ENCODE results near the gene U2AF1L4.
"Not testable (repeated sequence)": the region's sequence is repeated elsewhere in the genome, so short reads cannot be mapped to it uniquely, and the experiment has no call there.

U2AF1L4 gene

DNA sequence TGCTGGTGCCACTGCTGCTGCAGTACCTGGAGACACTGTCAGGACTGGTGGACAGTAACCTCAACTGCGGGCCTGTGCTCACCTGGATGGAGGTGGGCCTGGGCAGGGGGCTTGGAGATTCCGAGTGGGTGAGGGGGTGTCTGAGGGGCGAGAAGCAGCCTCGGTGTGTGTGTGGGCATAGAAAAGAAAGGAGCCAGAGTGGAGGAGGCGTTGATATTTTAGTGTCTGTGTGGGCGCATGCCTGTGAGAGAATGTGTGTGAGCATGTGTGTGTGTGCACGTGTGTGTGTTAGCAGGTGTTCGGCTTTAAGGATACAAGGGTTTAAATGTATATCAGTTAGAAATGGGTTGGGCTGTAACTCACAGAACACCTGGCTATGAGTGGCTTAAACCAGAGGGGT is 33.8 kb upstream of the U2AF1L4 start:
- H2AFZ ChIP-seq (ENCODE audit: low read length, unreplicated experiment): no peak overlapping the region
- H3K27me3 ChIP-seq (ENCODE audit: insufficient read depth, low read length): no peaks in the 10 kb centered on the region
- H3K27ac ChIP-seq (ENCODE audit: low read depth, low read length): no peak overlapping the region
- H3K36me3 ChIP-seq (ENCODE audit: insufficient read depth, low read length): no peaks in the 10 kb centered on the region
- H3K4me3 ChIP-seq (ENCODE audit: low read depth, low read length): no peak overlapping the region
- H3K79me2 ChIP-seq (ENCODE audit: control insufficient read depth, insufficient read depth, low read length, unreplicated experiment): no peaks in the 10 kb centered on the region
- no peaks in the 10 kb centered on the region for H3K4me1 ChIP-seq (ENCODE audit: control insufficient read depth, insufficient read depth, low read length, unreplicated experiment)

DNA sequence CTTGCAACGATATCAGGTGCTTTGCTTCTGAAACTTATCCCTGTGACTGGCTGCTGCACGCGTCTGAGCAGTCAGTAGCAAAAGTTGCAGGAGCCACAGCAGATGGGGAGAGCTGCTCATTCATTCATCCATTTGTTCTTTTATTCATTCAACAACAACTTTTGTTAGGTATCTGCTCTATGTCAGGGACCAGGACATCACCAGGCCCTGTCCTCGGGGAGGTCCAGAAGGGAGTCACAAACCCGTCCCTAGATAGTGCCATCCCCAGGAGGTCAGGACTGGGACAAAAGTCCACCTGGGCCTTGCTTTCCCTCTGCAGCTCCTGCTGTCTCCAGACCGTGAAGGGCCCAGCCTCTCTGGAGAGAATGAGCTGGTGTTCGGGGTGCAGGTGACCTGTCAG is 32.7 kb upstream of the U2AF1L4 start:
- Histone ChIP-seq H2AFZ (ENCODE audit: low read length, unreplicated experiment) (no peak overlapping the region), H3K79me2 (ENCODE audit: control insufficient read depth, insufficient read depth, low read length, unreplicated experiment) (no peaks in the 10 kb centered on the region), H3K4me1 (ENCODE audit: control insufficient read depth, insufficient read depth, low read length, unreplicated experiment) (no peaks in the 10 kb centered on the region), H3K27me3 (ENCODE audit: insufficient read depth, low read length) (no peaks in the 10 kb centered on the region), H3K4me3 (ENCODE audit: low read depth, low read length) (no peak overlapping the region), H3K36me3 (ENCODE audit: insufficient read depth, low read length) (no peaks in the 10 kb centered on the region), H3K27ac (ENCODE audit: low read depth, low read length) (no peak overlapping the region)

DNA sequence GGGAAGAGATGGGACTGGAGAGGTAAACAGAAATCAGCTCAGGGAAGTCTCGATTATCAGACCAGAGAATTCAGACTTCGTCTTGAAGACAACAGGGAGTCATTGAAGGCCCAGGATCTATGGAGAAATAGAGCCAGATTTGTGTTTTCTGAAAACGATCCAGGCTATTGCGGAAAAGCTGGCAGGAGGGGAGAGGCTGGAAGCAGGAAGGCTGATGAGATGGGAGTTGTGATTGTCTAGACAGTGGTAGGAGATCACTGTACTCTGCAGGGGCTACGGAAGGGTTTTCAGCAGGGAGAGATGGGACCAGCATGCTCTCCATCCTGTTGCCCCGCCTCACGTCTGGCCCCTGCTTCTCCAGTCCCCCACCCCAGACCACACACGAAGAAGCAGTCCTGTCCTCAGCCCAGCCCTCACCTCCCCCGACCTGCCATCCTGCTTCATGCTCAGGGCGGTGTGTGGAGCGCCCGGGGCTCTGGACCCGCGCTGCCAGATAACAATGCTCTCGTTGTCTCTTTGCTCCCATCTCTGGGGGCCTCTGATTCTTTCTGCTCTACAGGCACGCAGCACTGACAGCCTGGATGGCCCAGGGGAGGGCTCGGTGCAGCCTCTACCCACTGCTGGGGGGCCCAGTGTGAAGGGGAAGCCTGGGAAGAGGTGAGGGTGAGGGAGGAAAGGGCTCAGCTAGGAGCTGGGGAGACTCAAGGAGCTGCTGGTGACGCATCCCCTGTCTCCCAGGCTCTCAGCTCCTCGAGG is 32.0 kb upstream of the U2AF1L4 start:
- Histone ChIP-seq H2AFZ (ENCODE audit: low read length, unreplicated experiment) (no peak overlapping the region), H3K27me3 (ENCODE audit: insufficient read depth, low read length) (no peaks in the 10 kb centered on the region), H3K27ac (ENCODE audit: low read depth, low read length) (no peak overlapping the region), H3K79me2 (ENCODE audit: control insufficient read depth, insufficient read depth, low read length, unreplicated experiment) (no peaks in the 10 kb centered on the region), H3K4me1 (ENCODE audit: control insufficient read depth, insufficient read depth, low read length, unreplicated experiment) (no peaks in the 10 kb centered on the region), H3K36me3 (ENCODE audit: insufficient read depth, low read length) (no peaks in the 10 kb centered on the region), H3K4me3 (ENCODE audit: low read depth, low read length) (no peak overlapping the region)

DNA sequence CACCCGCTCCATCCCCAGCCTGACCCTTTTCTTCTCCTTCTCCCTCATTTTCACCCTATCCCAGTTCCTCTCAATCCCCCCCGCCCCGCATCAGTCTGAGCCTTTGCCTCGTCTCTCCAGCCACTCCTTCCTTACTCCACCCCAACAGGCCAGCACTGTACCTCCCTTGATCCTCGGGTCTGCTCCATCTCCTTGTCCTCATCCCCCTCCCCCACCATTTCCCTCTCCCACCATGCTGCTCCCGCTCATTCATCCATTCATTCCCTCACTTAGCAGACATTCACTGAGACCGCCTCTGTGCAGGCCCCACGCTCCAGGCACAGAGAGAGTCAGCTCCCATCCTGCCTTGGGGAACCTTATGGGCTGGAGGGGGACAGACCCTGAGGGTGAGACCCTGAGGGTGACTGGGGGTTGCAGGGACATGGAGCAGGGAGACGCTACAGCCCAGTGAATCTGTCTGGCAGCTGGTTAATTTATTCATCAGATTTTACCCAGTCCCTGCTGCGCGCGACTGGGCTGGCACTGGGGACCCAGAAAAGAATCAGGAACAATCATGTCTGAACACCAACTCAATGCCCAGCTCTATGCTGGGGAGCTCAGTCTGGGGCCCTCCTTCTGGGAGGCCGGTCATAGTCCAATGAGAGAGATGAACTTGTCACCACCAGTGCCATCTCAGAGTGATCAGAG is 31.0 kb upstream of the U2AF1L4 start:
- Histone ChIP-seq H3K27me3 (ENCODE audit: insufficient read depth, low read length) (no peaks in the 10 kb centered on the region), H2AFZ (ENCODE audit: low read length, unreplicated experiment) (no peak overlapping the region), H3K4me1 (ENCODE audit: control insufficient read depth, insufficient read depth, low read length, unreplicated experiment) (no peaks in the 10 kb centered on the region), H3K36me3 (ENCODE audit: insufficient read depth, low read length) (no peaks in the 10 kb centered on the region), H3K79me2 (ENCODE audit: control insufficient read depth, insufficient read depth, low read length, unreplicated experiment) (no peaks in the 10 kb centered on the region), H3K4me3 (ENCODE audit: low read depth, low read length) (peak overlapping the region; percentile 77), H3K27ac (ENCODE audit: low read depth, low read length) (no peak overlapping the region)

DNA sequence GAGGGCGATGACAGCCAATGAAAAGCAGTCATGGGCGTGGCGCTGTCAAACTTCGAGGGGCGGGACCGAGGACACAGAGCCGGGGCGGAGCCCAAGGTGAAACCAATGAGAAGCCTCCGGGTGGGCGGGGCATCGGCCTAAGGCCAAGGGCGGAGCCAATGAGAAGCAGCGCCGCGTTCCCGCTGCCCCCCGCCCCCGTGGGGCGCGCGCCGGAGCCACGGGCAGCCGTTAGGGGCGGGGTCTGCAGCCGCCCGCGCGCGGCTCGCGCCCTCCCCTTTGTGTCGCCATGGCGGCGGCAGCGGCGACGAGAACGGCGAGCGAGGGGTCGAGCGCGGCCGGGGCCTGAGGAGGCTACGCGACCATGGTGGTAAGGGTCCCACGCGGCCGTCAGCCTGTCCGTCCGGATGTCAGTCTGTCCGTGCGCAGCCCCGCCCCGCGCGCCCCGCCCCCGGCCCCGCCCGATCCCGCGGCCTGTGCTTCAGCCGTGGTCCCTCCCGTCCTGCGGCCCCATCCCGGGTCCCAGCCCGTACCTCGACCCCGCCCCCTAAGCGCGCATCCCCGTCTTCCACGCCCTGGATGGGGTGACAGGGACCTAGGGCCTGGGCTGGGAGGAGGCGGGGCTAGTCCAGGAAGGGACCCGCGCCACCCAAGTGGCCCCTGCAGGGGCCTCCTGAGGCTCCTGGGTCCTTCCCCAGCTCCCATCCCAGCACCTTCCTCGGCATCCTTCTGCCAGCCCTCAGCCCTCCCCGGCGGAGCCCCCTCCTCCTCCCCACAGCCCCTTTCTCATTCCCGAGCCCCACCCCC is 30.3 kb upstream of the U2AF1L4 start, which contains the start of gene ARHGAP33:
ARHGAP33 (plus strand) TSS at position 267 of the 804 bp plus-strand sequence; CDS start at position 362, 95 bp downstream.
- Histone ChIP-seq H3K27me3 (ENCODE audit: insufficient read depth, low read length) (no peaks in the 10 kb centered on the region), H3K27ac (ENCODE audit: low read depth, low read length) (no peak within 1 kb of the TSS), H3K79me2 (ENCODE audit: control insufficient read depth, insufficient read depth, low read length, unreplicated experiment) (no peaks in the 10 kb centered on the region), H2AFZ (ENCODE audit: low read length, unreplicated experiment) (no peak within 1 kb of the TSS), H3K4me3 (ENCODE audit: low read depth, low read length) (peak within 1 kb of the TSS; percentile 77), H3K36me3 (ENCODE audit: insufficient read depth, low read length) (no peaks in the 10 kb centered on the region), H3K4me1 (ENCODE audit: control insufficient read depth, insufficient read depth, low read length, unreplicated experiment) (no peaks in the 10 kb centered on the region)

DNA sequence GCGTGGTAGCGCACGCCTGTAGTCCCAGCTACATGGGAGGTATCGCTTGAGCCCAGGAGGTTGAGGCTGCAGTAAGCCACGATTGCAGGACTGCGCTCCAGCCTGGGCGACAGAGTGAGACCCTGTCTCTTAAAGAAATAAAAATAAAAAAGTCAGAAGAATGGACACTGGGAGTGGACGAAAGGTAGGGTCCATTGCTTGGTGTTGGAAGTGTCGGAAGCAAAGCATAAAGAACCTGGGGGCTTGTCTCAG is 29.8 kb upstream of the U2AF1L4 start:
- Histone ChIP-seq H3K4me3 (ENCODE audit: low read depth, low read length) (peak overlapping the region; percentile 77; the same call in 1 of the 2 replicates), H2AFZ (ENCODE audit: low read length, unreplicated experiment) (no peak overlapping the region), H3K79me2 (ENCODE audit: control insufficient read depth, insufficient read depth, low read length, unreplicated experiment) (no peaks in the 10 kb centered on the region), H3K36me3 (ENCODE audit: insufficient read depth, low read length) (no peaks in the 10 kb centered on the region), H3K4me1 (ENCODE audit: control insufficient read depth, insufficient read depth, low read length, unreplicated experiment) (no peaks in the 10 kb centered on the region), H3K27ac (ENCODE audit: low read depth, low read length) (no peak overlapping the region), H3K27me3 (ENCODE audit: insufficient read depth, low read length) (no peaks in the 10 kb centered on the region)

DNA sequence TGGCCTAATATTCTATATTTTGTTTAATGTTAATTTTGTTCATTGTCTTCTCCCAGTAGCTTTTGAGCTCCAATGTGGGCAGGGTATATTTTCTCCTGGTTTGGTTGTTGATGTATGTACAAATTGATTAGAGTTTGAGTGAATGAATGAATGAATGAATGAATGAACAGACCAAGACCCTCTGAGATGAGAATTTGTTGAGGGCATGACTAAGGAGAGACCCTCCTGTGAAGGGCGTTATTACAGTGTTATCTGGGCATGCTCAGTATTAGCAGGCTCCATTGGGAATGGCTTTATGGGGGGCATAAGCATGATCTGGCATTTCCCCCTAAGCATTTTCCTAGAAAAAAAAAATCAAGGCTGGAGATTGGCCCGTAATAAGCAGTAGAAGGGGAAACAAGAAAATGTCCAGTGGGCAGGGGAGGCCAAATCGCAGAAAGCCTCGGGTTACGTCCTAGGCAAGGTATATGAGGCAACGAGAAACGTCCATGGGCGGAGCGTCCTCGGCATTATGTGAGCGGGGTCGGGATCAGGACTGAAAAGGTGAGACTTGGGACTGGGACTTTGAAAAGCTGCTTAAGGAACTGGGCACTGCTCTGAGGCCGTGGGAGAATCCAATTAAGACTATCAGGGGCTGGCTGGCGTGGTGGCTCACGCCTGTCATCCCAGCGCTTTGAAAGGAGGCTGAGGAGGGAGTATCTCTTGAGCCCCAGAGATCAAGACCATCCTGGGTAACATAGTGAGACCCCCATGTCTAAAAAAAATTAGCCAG is 29.2 kb upstream of the U2AF1L4 start:
- H3K79me2 ChIP-seq (ENCODE audit: control insufficient read depth, insufficient read depth, low read length, unreplicated experiment): no peaks in the 10 kb centered on the region
- H3K36me3 ChIP-seq (ENCODE audit: insufficient read depth, low read length): no peaks in the 10 kb centered on the region
- H3K27ac ChIP-seq (ENCODE audit: low read depth, low read length): no peak overlapping the region
- peak overlapping the region; percentile 77; the same call in 1 of the 2 replicates for H3K4me3 ChIP-seq (ENCODE audit: low read depth, low read length)
- no peak overlapping the region for H2AFZ ChIP-seq (ENCODE audit: low read length, unreplicated experiment)
- H3K4me1 ChIP-seq (ENCODE audit: control insufficient read depth, insufficient read depth, low read length, unreplicated experiment): no peaks in the 10 kb centered on the region
- no peaks in the 10 kb centered on the region for H3K27me3 ChIP-seq (ENCODE audit: insufficient read depth, low read length)

DNA sequence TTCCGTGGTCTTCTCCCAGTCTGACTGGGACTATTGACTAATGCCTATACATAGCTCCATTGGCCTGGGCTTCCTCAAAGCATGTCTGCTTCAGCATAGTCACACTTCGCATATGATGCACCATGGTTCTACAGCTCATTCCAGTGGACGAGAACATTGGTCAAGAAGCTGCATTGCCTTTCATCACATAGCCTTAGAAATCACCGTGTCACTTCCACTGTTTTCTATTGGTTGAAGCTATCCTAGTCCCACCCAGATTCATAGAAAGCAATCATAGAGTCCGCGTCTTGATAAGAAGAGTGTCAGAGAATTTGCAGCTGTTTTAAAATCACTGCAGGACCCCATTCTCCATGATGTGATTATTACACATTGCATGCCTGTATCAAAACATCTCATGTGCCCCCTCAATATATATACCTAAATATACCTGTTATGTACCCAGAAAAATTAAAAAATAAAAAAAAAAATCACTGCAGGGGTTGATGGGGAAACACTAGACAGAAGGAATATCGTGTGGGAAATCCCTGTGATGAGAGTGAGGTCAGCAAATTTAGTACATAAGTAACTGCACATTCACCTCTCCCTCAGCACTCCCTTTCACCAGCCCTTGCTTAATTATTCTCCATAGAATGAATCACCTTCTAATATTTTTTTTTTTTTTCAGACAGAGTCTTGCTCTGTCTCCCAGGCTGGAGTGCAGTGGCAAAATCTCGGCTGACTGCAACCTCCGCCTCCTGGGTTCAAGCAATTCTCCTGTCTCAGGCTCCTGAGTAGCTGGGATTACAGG is 28.0 kb upstream of the U2AF1L4 start:
- Histone ChIP-seq H3K79me2 (ENCODE audit: control insufficient read depth, insufficient read depth, low read length, unreplicated experiment) (no peaks in the 10 kb centered on the region), H3K27ac (ENCODE audit: low read depth, low read length) (no peak overlapping the region), H3K4me1 (ENCODE audit: control insufficient read depth, insufficient read depth, low read length, unreplicated experiment) (no peaks in the 10 kb centered on the region), H3K36me3 (ENCODE audit: insufficient read depth, low read length) (no peaks in the 10 kb centered on the region), H3K27me3 (ENCODE audit: insufficient read depth, low read length) (no peaks in the 10 kb centered on the region), H3K4me3 (ENCODE audit: low read depth, low read length) (no peak overlapping the region), H2AFZ (ENCODE audit: low read length, unreplicated experiment) (no peak overlapping the region)

DNA sequence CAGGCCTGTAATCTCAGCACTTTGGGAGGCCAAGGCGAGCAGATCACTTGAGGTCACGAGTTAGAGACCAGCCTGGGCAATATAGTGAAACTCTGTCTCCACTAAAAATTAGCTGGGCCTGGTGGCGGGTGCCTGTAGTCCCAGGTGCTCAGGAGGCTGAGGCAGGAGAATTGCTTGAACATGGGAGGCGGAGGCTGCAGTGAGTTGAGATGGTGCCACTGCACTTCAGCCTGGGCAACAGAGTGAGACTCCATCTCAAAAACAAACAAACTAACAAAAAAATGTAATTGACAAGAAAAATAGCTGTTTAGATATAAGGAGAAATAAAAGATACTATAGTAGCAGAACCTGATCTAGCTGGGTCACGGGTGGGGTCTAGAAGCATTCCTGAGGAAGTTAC is 27.1 kb upstream of the U2AF1L4 start:
- not testable (repeated sequence) for H3K79me2 ChIP-seq (ENCODE audit: control insufficient read depth, insufficient read depth, low read length, unreplicated experiment); H2AFZ ChIP-seq (ENCODE audit: low read length, unreplicated experiment); H3K36me3 ChIP-seq (ENCODE audit: insufficient read depth, low read length); H3K4me3 ChIP-seq (ENCODE audit: low read depth, low read length); H3K27ac ChIP-seq (ENCODE audit: low read depth, low read length); H3K4me1 ChIP-seq (ENCODE audit: control insufficient read depth, insufficient read depth, low read length, unreplicated experiment); H3K27me3 ChIP-seq (ENCODE audit: insufficient read depth, low read length)

DNA sequence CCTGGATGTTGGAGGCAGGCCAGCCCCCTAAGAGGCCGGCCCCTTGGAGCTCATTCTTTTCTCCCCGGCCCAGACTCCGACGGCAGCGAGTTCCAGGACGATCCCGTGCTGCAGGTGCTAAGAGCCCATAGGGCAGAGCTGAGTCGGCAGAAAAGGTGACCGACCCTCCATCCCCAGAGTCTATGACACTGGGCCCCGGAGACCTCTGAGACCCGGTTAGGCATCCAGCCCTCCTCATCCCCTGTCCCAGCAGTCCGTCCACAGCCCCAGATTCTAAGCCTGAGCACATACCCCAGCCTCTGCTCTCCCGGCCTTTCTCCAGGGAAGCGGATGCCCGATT is 22.8 kb upstream of the U2AF1L4 start:
- Histone ChIP-seq H2AFZ (ENCODE audit: low read length, unreplicated experiment) (no peak overlapping the region), H3K27me3 (ENCODE audit: insufficient read depth, low read length) (no peaks in the 10 kb centered on the region), H3K27ac (ENCODE audit: low read depth, low read length) (no peak overlapping the region), H3K36me3 (ENCODE audit: insufficient read depth, low read length) (no peaks in the 10 kb centered on the region), H3K4me1 (ENCODE audit: control insufficient read depth, insufficient read depth, low read length, unreplicated experiment) (no peaks in the 10 kb centered on the region), H3K79me2 (ENCODE audit: control insufficient read depth, insufficient read depth, low read length, unreplicated experiment) (no peaks in the 10 kb centered on the region), H3K4me3 (ENCODE audit: low read depth, low read length) (no peak overlapping the region)

Measured in ACC112 (cell line).